ENCODE results near the gene CNPY1. TPM values are rescaled to one million over a fixed set of nuclear protein-coding genes. Genes with fewer than 3 reads are reported as not detected.

The CNPY1 gene
- total RNA-seq, 1 donor: not detected

GRCh38 chr7:155493744-155494538, 52.4 kb downstream of the CNPY1 start:
- no peak overlapping the region for H3K4me3 ChIP-seq (ENCODE audit: low read depth, low read length)
- no peak for DNase-seq (ENCODE audit: low read depth)
- no peak for TF ChIP-seq CTCF (IDR thresholded peaks at IDR 0.05; ENCODE audit: insufficient read depth, low read depth, low read length)

DNA sequence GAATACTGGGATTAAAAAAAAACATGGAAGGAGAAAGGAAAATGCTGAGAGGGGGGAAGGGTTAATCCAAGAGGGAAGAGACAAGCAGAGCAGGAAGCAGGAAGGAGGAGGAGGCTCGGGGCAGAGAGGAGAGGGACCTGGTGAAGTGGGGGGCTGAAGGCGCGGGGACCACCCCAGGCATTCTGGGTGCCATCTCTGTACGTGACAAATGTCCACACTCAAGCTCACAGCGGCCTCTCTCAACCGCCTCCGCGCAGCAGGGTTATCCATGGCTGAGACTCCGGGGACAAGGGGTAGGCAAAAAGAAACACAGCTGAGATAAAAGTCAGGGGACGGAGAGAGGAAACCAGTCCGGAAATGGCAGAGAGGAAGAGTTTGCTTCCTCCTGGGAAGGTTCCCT, 54.5 kb downstream of the CNPY1 start:
- no peak for TF ChIP-seq CTCF (IDR thresholded peaks at IDR 0.05; ENCODE audit: insufficient read depth, low read depth, low read length)
- DNase-seq (ENCODE audit: low read depth): no peak
- no peak overlapping the region for H3K4me3 ChIP-seq (ENCODE audit: low read depth, low read length)

DNA sequence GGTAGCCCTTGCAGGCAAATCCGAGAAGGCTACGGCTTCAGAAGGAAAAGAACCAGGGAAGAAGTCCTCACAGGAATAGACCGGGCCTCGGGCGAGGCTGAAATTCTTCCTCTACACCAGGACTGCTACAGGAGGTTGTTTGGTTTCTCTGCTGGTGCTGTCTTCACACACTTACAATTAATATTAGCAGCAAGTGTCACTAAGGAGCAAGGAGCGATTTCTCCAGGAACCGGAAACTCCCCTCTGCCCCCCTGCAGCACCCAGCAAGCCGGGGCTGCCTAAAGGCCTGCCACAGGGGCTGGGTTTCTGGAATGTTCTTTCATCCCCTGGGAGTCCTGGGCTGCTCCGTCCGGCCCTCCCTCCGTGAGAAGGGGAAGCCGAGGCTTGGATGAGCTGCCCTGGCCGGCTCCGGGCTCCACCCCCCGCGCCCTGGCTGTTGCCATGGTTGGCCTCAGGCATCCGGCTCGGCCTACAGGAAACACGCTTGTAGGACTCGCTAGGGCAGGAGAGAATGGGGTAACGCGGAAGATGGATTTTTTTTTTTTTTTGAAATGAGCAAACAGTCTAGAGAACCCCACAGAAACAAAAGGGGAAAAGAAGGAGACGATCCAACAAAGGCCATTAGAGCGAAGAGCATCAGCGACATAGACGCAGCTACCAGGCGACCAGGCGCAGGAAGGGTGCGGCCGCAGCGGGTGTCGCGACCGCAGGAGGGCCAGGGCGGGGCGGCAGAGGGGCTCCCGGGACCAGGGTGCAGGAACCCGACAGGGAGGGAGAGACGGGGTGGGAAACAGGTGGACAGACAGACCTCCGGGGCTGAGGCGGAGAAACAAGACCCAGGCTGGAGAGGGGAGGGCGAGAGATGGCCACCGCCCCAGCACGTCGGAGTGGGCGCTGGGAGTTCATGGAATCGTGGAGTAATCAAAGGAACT, 55.4 kb downstream of the CNPY1 start:
- no peak for TF ChIP-seq CTCF (IDR thresholded peaks at IDR 0.05; ENCODE audit: insufficient read depth, low read depth, low read length)
- DNase-seq (ENCODE audit: low read depth): no peak
- peak overlapping the region; percentile 12 for H3K4me3 ChIP-seq (ENCODE audit: low read depth, low read length)

DNA sequence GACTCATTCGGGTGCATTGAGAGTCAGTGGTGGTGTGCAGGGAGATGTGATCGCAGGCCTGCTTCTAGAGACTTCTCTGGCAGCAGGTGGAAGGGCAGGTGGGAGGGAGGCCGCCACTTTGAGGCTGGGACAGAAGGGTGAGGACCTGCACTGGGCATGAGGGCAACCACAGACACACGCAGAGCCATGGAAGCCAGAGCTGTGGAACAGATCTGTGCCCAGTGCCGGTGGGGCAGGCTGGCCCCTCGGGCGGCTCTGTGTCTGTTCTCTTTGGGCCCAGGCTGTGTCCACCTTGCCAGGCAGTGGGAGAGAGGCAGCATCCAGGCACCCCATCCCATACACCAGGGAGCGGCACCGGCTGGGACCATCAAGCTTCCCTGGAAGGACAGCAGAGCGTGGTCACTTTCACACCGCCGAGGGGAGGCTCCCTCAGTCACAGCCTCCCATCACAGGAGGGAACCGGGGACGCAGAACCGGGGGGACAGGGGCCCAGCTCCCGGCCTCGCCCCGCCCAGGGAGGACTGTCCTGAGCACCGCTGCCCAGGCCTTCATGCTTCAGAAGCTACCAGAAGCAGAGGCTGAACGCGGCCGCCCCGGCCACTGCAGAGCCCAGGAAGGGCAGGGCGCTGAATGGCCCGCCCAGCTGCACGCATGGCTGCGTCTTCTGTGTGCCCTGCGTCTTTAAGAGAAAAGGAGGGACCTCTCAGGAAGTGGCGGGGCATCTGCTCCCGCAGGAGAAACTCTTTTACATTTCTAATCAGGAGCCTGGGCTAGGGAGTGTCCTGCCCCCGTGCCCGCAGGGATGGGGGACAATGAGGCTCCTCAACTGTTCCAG, 56.3 kb downstream of the CNPY1 start:
- no peak for TF ChIP-seq CTCF (IDR thresholded peaks at IDR 0.05; ENCODE audit: insufficient read depth, low read depth, low read length)
- no peak for DNase-seq (ENCODE audit: low read depth)
- H3K4me3 ChIP-seq (ENCODE audit: low read depth, low read length): no peak overlapping the region

DNA sequence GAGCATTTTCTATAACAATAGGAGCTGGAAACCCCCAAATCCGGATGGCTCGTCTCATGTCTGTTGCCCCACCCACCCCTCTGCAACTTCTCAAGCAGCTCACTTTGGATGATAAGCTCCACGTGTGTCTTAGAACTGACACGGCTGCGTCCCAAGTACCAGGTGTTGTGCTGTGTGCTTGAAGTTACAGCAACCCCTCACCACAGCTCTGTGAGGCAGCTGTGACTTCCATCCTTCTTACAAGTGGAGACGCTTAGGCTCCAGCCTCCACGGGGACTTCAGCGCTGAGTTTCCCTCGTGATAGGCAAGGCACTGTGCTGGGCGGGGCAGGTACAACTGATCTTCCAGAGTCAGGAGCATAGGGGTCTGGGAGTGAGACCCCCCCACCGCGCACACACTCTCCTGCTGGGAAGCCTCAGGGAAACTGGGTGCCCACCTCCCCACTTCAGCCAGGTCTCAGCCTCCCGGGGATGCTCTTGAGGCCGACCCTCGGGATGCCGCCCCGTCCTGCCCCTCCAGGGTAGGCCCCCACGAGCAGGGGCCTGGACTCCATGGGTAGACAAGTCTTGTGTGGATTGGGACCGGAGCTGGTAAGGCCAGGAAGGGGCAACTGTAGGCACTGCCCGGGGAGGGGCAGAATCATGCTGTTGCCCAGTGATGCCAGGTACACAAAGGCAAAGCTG, 57.1 kb downstream of the CNPY1 start:
- no peak overlapping the region for H3K4me3 ChIP-seq (ENCODE audit: low read depth, low read length)
- TF ChIP-seq CTCF (IDR thresholded peaks at IDR 0.05; ENCODE audit: insufficient read depth, low read depth, low read length): no peak
- no peak for DNase-seq (ENCODE audit: low read depth)

Data from fibroblast of villous mesenchyme (primary cell).